ENCODE data around the gene KLHDC2.
"Not testable (repeated sequence)": the region's sequence is repeated elsewhere in the genome, so short reads cannot be mapped to it uniquely, and the experiment has no call there.

KLHDC2 gene

GRCh38 chr14:49781040-49781439 is 13.1 kb downstream of the KLHDC2 start:
- not testable (repeated sequence) for DNase-seq (ENCODE audit: low spot score)

- DNase-seq (ENCODE audit: low spot score), result no peak
These were observed 15.6 kb downstream of the KLHDC2 start for GRCh38 chr14:49783394-49784014.

- no peak for DNase-seq (ENCODE audit: low spot score)
These were observed 18.4 kb downstream of the KLHDC2 start for GRCh38 chr14:49786315-49786714.

GRCh38 chr14:49792618-49793017 is 24.7 kb downstream of the KLHDC2 start:
- no peak for DNase-seq (ENCODE audit: low spot score)

- DNase-seq (ENCODE audit: low spot score), result no peak
These were observed 28.1 kb downstream of the KLHDC2 start for GRCh38 chr14:49796025-49796424.

- no peak for DNase-seq (ENCODE audit: low spot score)
These were observed 40.8 kb downstream of the KLHDC2 start for GRCh38 chr14:49808780-49809179.

- not testable (repeated sequence) for DNase-seq (ENCODE audit: low spot score)
These were observed 48.2 kb downstream of the KLHDC2 start for GRCh38 chr14:49816118-49816517.

- no peak for DNase-seq (ENCODE audit: low spot score)
These were observed 48.9 kb downstream of the KLHDC2 start for GRCh38 chr14:49816844-49817243.

GRCh38 chr14:49820176-49820575 is 52.2 kb downstream of the KLHDC2 start:
- DNase-seq (ENCODE audit: low spot score), result no peak

GRCh38 chr14:49828640-49829039 is 60.7 kb downstream of the KLHDC2 start:
- DNase-seq (ENCODE audit: low spot score), result no peak
